Nephron progenitor cell (in vitro differentiated cells): ENCODE measurements around the gene FFAR1.

ENCODE experiments used
- DNase-seq: peaks from one replicate; pipeline ENCODE4 v3.0.0; 2021
- H3K27ac Mint-ChIP-seq: 2 replicates; pipeline ENCODE4 v1.8.0; 2021; ENCODE audit warnings: mild to moderate bottlenecking, moderate library complexity, mixed read lengths
- H3K27me3 Mint-ChIP-seq: 2 replicates; pipeline ENCODE4 v1.8.0; 2021; ENCODE audit warnings: mild to moderate bottlenecking, low read depth, mixed read lengths; ENCODE audit not compliant: poor library complexity
- H3K36me3 Mint-ChIP-seq: 2 replicates; pipeline ENCODE4 v1.8.0; 2021; ENCODE audit warnings: low read depth, mixed read lengths
- H3K4me1 Mint-ChIP-seq: 2 replicates; pipeline ENCODE4 v1.8.0; 2021; ENCODE audit warnings: mixed read lengths
- H3K4me3 Mint-ChIP-seq: 2 replicates; pipeline ENCODE4 v1.8.0; 2021; ENCODE audit warnings: mild to moderate bottlenecking, moderate library complexity, mixed read lengths
- H3K9me3 Mint-ChIP-seq: 2 replicates; pipeline ENCODE4 v1.8.0; 2021; ENCODE audit warnings: mild to moderate bottlenecking, moderate library complexity, mixed read lengths
- CTCF ChIP-seq: fragments of 200-600 bp; sonication (generic); IDR thresholded peaks from 2 replicates; pipeline ENCODE4 v1.5.0; 2021; ENCODE audit warnings: antibody characterized with exemption

The FFAR1 gene

DNA sequence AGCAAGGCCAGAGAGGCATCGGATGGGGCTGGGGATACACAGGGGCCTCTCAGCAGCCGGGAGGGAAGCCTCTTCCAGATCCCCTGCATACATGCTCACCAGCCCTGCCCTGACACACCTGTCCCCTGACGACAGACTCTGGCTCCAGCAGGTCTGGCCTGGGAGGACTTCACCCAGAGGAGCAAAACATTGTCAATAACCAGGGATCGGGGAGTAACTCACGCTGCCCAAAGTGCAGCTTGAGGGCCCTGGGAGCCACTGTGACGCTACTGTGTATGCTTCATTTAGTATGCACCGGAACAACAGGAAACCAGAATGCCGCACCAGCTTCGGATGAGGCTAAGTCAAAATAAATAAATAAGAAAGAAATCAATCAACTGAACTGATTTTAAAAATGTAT lies 31.1 kb upstream of the FFAR1 start:
- H3K27me3 Mint-ChIP-seq, result no peaks in the 10 kb centered on the region
- no peak for TF ChIP-seq CTCF
- DNase-seq, result no peak
- no peaks in the 10 kb centered on the region for H3K36me3 Mint-ChIP-seq
- peaks cover 2% of the 10 kb centered on the region for H3K9me3 Mint-ChIP-seq
- H3K4me1 Mint-ChIP-seq, result peaks cover 88% of the 10 kb centered on the region
- H3K27ac Mint-ChIP-seq, result peak overlapping the region; percentile 78
- no peak overlapping the region for H3K4me3 Mint-ChIP-seq

DNA sequence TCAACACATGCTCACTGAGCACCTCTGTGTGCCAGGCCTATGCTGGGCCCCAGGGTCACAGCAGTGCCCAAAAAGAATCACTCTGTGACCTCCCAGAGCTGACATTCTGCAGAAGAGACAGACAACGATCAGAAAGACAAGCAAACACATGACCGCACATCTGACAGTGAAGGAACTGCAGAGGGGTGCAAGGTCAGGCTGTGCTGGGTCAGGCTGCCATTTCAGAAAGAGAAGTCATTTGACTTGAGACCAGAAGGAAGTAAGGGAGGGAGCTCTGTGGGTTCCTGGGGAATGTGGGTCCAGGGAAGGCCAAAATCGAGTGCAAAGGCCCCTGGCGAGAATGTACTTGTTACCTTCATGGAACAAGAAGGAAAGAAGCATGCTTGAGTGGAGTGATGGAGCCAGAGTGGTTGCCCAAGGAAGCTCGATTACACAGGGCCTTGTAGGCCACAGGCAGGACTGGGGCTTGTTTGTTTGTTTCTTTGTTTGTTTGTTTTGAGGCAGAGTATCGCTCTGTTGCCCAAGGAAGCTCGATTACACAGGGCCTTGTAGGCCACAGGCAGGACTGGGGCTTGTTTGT lies 30.1 kb upstream of the FFAR1 start:
- DNase-seq, result no peak
- peaks cover 80% of the 10 kb centered on the region for H3K4me1 Mint-ChIP-seq
- H3K27me3 Mint-ChIP-seq, result no peaks in the 10 kb centered on the region
- peaks cover 9% of the 10 kb centered on the region for H3K9me3 Mint-ChIP-seq
- peak overlapping the region; percentile 16 for H3K4me3 Mint-ChIP-seq
- no peaks in the 10 kb centered on the region for H3K36me3 Mint-ChIP-seq
- H3K27ac Mint-ChIP-seq, result peak overlapping the region; percentile 98
- TF ChIP-seq CTCF, result no peak

GRCh38 chr19:35318679-35319448 lies 28.8 kb upstream of the FFAR1 start:
- H3K36me3 Mint-ChIP-seq, result no peaks in the 10 kb centered on the region
- H3K27me3 Mint-ChIP-seq, result no peaks in the 10 kb centered on the region
- peak overlapping the region; percentile 91 for H3K27ac Mint-ChIP-seq
- TF ChIP-seq CTCF, result no peak
- peaks cover 67% of the 10 kb centered on the region for H3K4me1 Mint-ChIP-seq
- H3K9me3 Mint-ChIP-seq, result peaks cover 9% of the 10 kb centered on the region
- no peak for DNase-seq
- peak overlapping the region; percentile 38 for H3K4me3 Mint-ChIP-seq

- DNase-seq, result no peak
Observed at GRCh38 chr19:35320065-35320713, 27.5 kb upstream of the FFAR1 start.

GRCh38 chr19:35321291-35321690 lies 26.4 kb upstream of the FFAR1 start:
- Mint-ChIP-seq H3K9me3 (peaks cover 9% of the 10 kb centered on the region), H3K27ac (no peak overlapping the region), H3K4me1 (peaks cover 45% of the 10 kb centered on the region), H3K27me3 (peaks cover 5% of the 10 kb centered on the region), H3K4me3 (no peak overlapping the region), H3K36me3 (no peaks in the 10 kb centered on the region)
- no peak for TF ChIP-seq CTCF
- DNase-seq, result no peak

More at GRCh38 chr19:35320065-35320713, 27.5 kb upstream of the FFAR1 start:
- H3K27ac Mint-ChIP-seq, result no peak overlapping the region
- no peak overlapping the region for H3K4me3 Mint-ChIP-seq
- H3K4me1 Mint-ChIP-seq, result peaks cover 55% of the 10 kb centered on the region
- TF ChIP-seq CTCF, result no peak
- no peaks in the 10 kb centered on the region for H3K27me3 Mint-ChIP-seq
- H3K9me3 Mint-ChIP-seq, result peaks cover 9% of the 10 kb centered on the region
- no peaks in the 10 kb centered on the region for H3K36me3 Mint-ChIP-seq
